NCI-H446 treated with DMSO at 0.1 percent for 48 hours (cell line): Measurements from ENCODE around the gene CEP164.
A peak's percentile ranks its signal among the peaks of the same experiment; 100 is the strongest.

Experiments
- DNase-seq: peaks from one replicate; lab custom pipeline; 2025; lab: John Stamatoyannopoulos, UW

Gene CEP164

GRCh38 chr11:117421476-117421875, 93.8 kb downstream of the CEP164 start:
- DNase-seq, result no peak

- DNase-seq, result no peak
These were observed 95.5 kb downstream of the CEP164 start for GRCh38 chr11:117423046-117423575.

- DNase-seq, result no peak
These were observed 97.1 kb downstream of the CEP164 start for GRCh38 chr11:117424781-117425180.

GRCh38 chr11:117425679-117426296, 98.1 kb downstream of the CEP164 start:
- no peak for DNase-seq

GRCh38 chr11:117426297-117426685, 98.6 kb downstream of the CEP164 start:
- DNase-seq, result peak; percentile 15

GRCh38 chr11:117426941-117427340, 99.3 kb downstream of the CEP164 start:
- DNase-seq, result no peak

- no peak for DNase-seq
These were observed 99.8 kb downstream of the CEP164 start for GRCh38 chr11:117427356-117427874.

GRCh38 chr11:117428186-117428855, 100.7 kb downstream of the CEP164 start:
- no peak for DNase-seq

GRCh38 chr11:117428856-117429229, 101.2 kb downstream of the CEP164 start:
- DNase-seq, result no peak

- DNase-seq, result no peak
These were observed 102.8 kb downstream of the CEP164 start for GRCh38 chr11:117430293-117430955.

- no peak for DNase-seq
These were observed 103.8 kb downstream of the CEP164 start for GRCh38 chr11:117431436-117431835.

- DNase-seq, result no peak
These were observed 106.1 kb downstream of the CEP164 start for GRCh38 chr11:117433717-117434116.

GRCh38 chr11:117434481-117434880, 106.8 kb downstream of the CEP164 start:
- no peak for DNase-seq

- no peak for DNase-seq
These were observed 107.7 kb downstream of the CEP164 start for GRCh38 chr11:117435326-117435725.

GRCh38 chr11:117437041-117437790, 109.6 kb downstream of the CEP164 start:
- no peak for DNase-seq

GRCh38 chr11:117437791-117438130, 110.1 kb downstream of the CEP164 start:
- DNase-seq, result no peak

GRCh38 chr11:117438371-117439000, 110.8 kb downstream of the CEP164 start:
- no peak for DNase-seq

GRCh38 chr11:117439256-117439655, 111.6 kb downstream of the CEP164 start:
- no peak for DNase-seq

- DNase-seq, result no peak
These were observed 112.6 kb downstream of the CEP164 start for GRCh38 chr11:117440258-117440657.

- DNase-seq, result no peak
These were observed 113.7 kb downstream of the CEP164 start for GRCh38 chr11:117441146-117441975.
